ENCODE data around the gene IFITM1.

- TF ChIP-seq POLR2A (IDR thresholded peaks at IDR 0.05; ENCODE audit: low read depth, low read length), result no peak
- no peak for TF ChIP-seq TAF1 (IDR thresholded peaks at IDR 0.05; ENCODE audit: low read depth, low read length)
- TF ChIP-seq POLR2AphosphoS5 (IDR thresholded peaks at IDR 0.05; ENCODE audit: low read depth, low read length), result no peak
- TF ChIP-seq POU2F2 (IDR thresholded peaks at IDR 0.05; ENCODE audit: low read depth, low read length), result no peak
- no peak for TF ChIP-seq SPI1 (IDR thresholded peaks at IDR 0.05; ENCODE audit: low read depth, low read length)
- no peak for TF ChIP-seq PAX5 (IDR thresholded peaks at IDR 0.05; ENCODE audit: insufficient read depth, low read length, severe bottlenecking)
Observed at GRCh38 chr11:289398-289711, 24.5 kb upstream of the IFITM1 start.

Data from GM12891 (cell line).